K562 (cell line): ENCODE data around the gene EPHA4. TPM values are rescaled to one million over a fixed set of nuclear protein-coding genes. Genes with fewer than 3 reads are reported as not detected.

Experiments used
- ATAC-seq: fragments of 200-7000 bp; cut with Tn5 transposase; 3 replicates; pipeline ENCODE4 v1.9.1; 2020; ENCODE audit warnings: moderate library complexity
- BruUV-seq: library from RNA; stranded (reverse); fragments of 400-500 nt; replicated peaks from 2 replicates; lab custom pipeline; 2021; lab: Mats Ljungman, UMichigan
- CTCF ChIA-PET: fragments of 300-600 bp; formaldehyde crosslinking; extraction: SDS; loops from one replicate; lab custom pipeline; 2021; ENCODE audit warnings: low intra/inter-chr PET ratio; lab: Yijun Ruan, JAX
- POLR2A ChIA-PET: fragments of 300-600, 350-650 bp; sonication (Branson Sonifier 250); formaldehyde crosslinking; extraction: SDS; loops from one replicate; lab custom pipeline; 2021; ENCODE audit warnings: antibody characterized with exemption, inconsistent platforms; lab: Yijun Ruan, JAX
- DNase-seq, 4 experiments: peaks; one replicate each; pipeline versions ENCODE4 v3.0.0 to v3.0.0-alpha.2; 2011 to 2018; ENCODE audit warnings: low spot score in 3 of 4, mixed read lengths in 3 of 4; ENCODE audit errors: extremely low read depth in 1 of 4
- FAIRE-seq: peaks from 2 replicates; lab custom pipeline; 2011; peaks lifted over from hg19 to GRCh38; lab: Jason Lieb, UNC
- H2AFZ ChIP-seq: 2 replicates; pipeline ENCODE4 v1.6.0; 2011; ENCODE audit warnings: low read depth, low read length, control low read depth, inconsistent platforms
- H3K27ac ChIP-seq: fragments of 200-600 bp; 3 replicates; pipeline ENCODE4 v1.8.0; 2011; ENCODE audit warnings: low read depth, mild to moderate bottlenecking, control low read depth, inconsistent platforms, low read length, moderate library complexity, mixed read lengths; ENCODE audit errors: extremely low read depth
- H3K27me3 ChIP-seq, 2 experiments: fragments of 300-600 bp in 1 of 2; 2 replicates in 1 of 2; 3 replicates in 1 of 2; pipeline versions ENCODE4 v1.6.0 to v1.8.0; 2011; ENCODE audit warnings: inconsistent platforms in 2 of 2, low read length in 2 of 2, mild to moderate bottlenecking in 1 of 2, mixed read lengths in 1 of 2, moderate library complexity in 1 of 2; ENCODE audit not compliant: control insufficient read depth in 2 of 2, insufficient read depth in 2 of 2
- H3K36me3 ChIP-seq: fragments of 300-600 bp; 3 replicates; pipeline ENCODE4 v1.8.0; 2011; ENCODE audit warnings: mild to moderate bottlenecking, low read length, inconsistent platforms; ENCODE audit not compliant: control insufficient read depth, insufficient read depth
- H3K4me1 ChIP-seq, 2 experiments: fragments of 200-600 bp in 1 of 2; replicated peaks in 1 of 2; 2 replicates in 1 of 2; 3 replicates in 1 of 2; pipeline versions ENCODE4 v1.5.1 to v1.8.0; 2011; ENCODE audit warnings: inconsistent platforms in 2 of 2, low read length in 2 of 2, mild to moderate bottlenecking in 1 of 2, mixed read lengths in 1 of 2, moderate library complexity in 1 of 2; ENCODE audit not compliant: control insufficient read depth in 2 of 2, insufficient read depth in 2 of 2
- H3K4me2 ChIP-seq: 2 replicates; pipeline ENCODE4 v1.6.1; 2011; ENCODE audit warnings: low read length, control low read depth, inconsistent platforms, mixed read lengths; ENCODE audit not compliant: insufficient read depth
- H3K4me3 ChIP-seq: fragments of 200-600 bp; sonication (generic), shearing (Covaris generic); 2 replicates; pipeline ENCODE4 v1.5.1; 2016; ENCODE audit warnings: control low read depth, inconsistent platforms
- H3K79me2 ChIP-seq: fragments of 200-600 bp; 3 replicates; pipeline ENCODE4 v1.8.0; 2011; ENCODE audit warnings: low read length, inconsistent platforms; ENCODE audit not compliant: control insufficient read depth, insufficient read depth
- H3K9ac ChIP-seq, 2 experiments: 2 replicates each; pipeline versions ENCODE4 v1.6.0 to v1.6.1; 2011; ENCODE audit warnings: low read depth in 2 of 2, low read length in 2 of 2, control low read depth in 1 of 2, inconsistent platforms in 1 of 2, mild to moderate bottlenecking in 1 of 2, mixed read lengths in 1 of 2; ENCODE audit not compliant: insufficient read depth in 1 of 2
- H3K9me1 ChIP-seq: one replicate; pipeline ENCODE4 v1.6.0; 2011; ENCODE audit warnings: inconsistent platforms, mild to moderate bottlenecking, low read length, moderate library complexity; ENCODE audit not compliant: control insufficient read depth, insufficient read depth
- H3K9me3 ChIP-seq: replicated peaks from 2 replicates; pipeline ENCODE4 v1.5.1; 2011; ENCODE audit warnings: low read depth, low read length, inconsistent platforms; ENCODE audit not compliant: control insufficient read depth, insufficient read depth
- H4K20me1 ChIP-seq: replicated peaks from 2 replicates; pipeline ENCODE4 v1.6.1; 2011; ENCODE audit warnings: low read length, inconsistent platforms, mixed read lengths; ENCODE audit not compliant: control insufficient read depth, insufficient read depth
- DNMT1 ChIP-seq: fragments of 450-650 bp; IDR thresholded peaks from 2 replicates; pipeline ENCODE4 v1.6.1; 2016; ENCODE audit warnings: antibody characterized with exemption, mild to moderate bottlenecking
- HMG20B ChIP-seq: fragments of 250-450 bp; sonication (Bioruptor Pico); IDR thresholded peaks from 2 replicates; pipeline ENCODE4 v1.5.0; 2021; ENCODE audit warnings: mild to moderate bottlenecking
- MEF2A ChIP-seq: IDR thresholded peaks from 2 replicates; pipeline ENCODE4 v1.6.1; 2011; ENCODE audit warnings: low read depth, mild to moderate bottlenecking, low read length, moderate library complexity; ENCODE audit not compliant: control insufficient read depth
- MTF1 ChIP-seq: fragments of 250-450 bp; sonication (Bioruptor Pico); IDR thresholded peaks from 2 replicates; pipeline ENCODE4 v1.9.0; 2021; ENCODE audit warnings: moderate library complexity, mild to moderate bottlenecking, inconsistent platforms, borderline replicate concordance
- NR2C2 ChIP-seq, 2 experiments: fragments of 200-800 bp in 1 of 2; sonication (Bioruptor generic) in 1 of 2; sonication (generic) in 1 of 2; formaldehyde crosslinking in 1 of 2; IDR thresholded peaks; 2 replicates each; pipeline versions ENCODE4 v1.6.1 to v1.8.0; 2016 to 2022; ENCODE audit warnings: mild to moderate bottlenecking in 1 of 2, missing compliant biosample characterization in 1 of 2, missing genetic modification characterization in 1 of 2, missing genetic modification reagents in 1 of 2
- TARDBP ChIP-seq: fragments of 450-650 bp; IDR thresholded peaks from 2 replicates; pipeline ENCODE4 v1.6.1; 2016
- ZBTB1 ChIP-seq: sonication (generic); formaldehyde crosslinking; IDR thresholded peaks from 2 replicates; pipeline ENCODE4 v1.8.1; 2023; ENCODE audit warnings: missing genetic modification reagents, low read depth, mild to moderate bottlenecking, borderline replicate concordance
- ZNF655 ChIP-seq: fragments of 250-450 bp; sonication (Bioruptor Pico); IDR thresholded peaks from 2 replicates; pipeline ENCODE4 v1.5.0; 2021
- WGBS: fragments of 100-300 bp; shearing (Covaris generic); methylation state at CpG from one replicate; pipeline ENCODE4 v1.1.6; 2016; ENCODE audit warnings: low coverage, mixed read lengths; ENCODE audit not compliant: insufficient coverage; ENCODE audit errors: missing lambda C conversion rate; 5-methylcytosine and 5-hydroxymethylcytosine counted together
- in situ Hi-C: fragments of 300-500 bp; cut with MboI; formaldehyde crosslinking; loops from 4 replicates; pipeline ENCODE4 v1.15.0; 2018; ENCODE audit warnings: inconsistent platforms, mixed read lengths
- intact Hi-C: fragments of 100-400 bp; cut with micrococcal nuclease; formaldehyde crosslinking; loops from 2 replicates; pipeline ENCODE4 v1.14.2; 2022
- polyA plus RNA-seq, 8 experiments: library from polyadenylated mRNA; depleted of rRNA in 4 of 8; stranded (reverse) in 5 of 8; unstranded in 3 of 8; fragments of >200 nt; fragmentation: Nextera tagmentation in 2 of 8; fragmentation: Illumina TruSeq in 1 of 8; extraction: Ambion mirVana in 2 of 8; extraction: Trizol in 1 of 8; gene quantifications; 2 replicates each; pipeline versions ENCODE4 v1.2.1 to v1.2.3, GENCODE V29; 2011 to 2014; ENCODE audit warnings: inconsistent platforms in 1 of 8, missing spikeins in 1 of 8
- total RNA-seq, 7 experiments: library from RNA; depleted of rRNA in 6 of 7; stranded (reverse); fragments of >200 nt in 6 of 7; fragmentation: Illumina TruSeq in 2 of 7; extraction: Trizol in 2 of 7; gene quantifications; 2 replicates each; pipeline versions ENCODE4 v1.2.1 to v1.2.3, GENCODE V29; 2011 to 2021; ENCODE audit warnings: low replicate concordance in 1 of 7

The EPHA4 gene
- total and polyA plus RNA-seq, 9 of the 15 experiments (the other 6 are each of a cell fraction or from before 2014, with no cell fraction given): 0.07 to 0.09 (median 0.07) TPM; not detected in 6

GRCh38 chr2:221493391-221493790 lies 78.7 kb downstream of the EPHA4 start:
- H3K9me3 ChIP-seq: no peaks in the 10 kb centered on the region; the same call in 1 of the 2 replicates
- CTCF ChIA-PET: no interaction called here
- WGBS: 0% methylated on average over 7 of the region's 7 CpGs
- intact Hi-C loops: no loop called here
- H3K27ac ChIP-seq: no peak overlapping the region
- H3K9ac ChIP-seq: no peak overlapping the region
- FAIRE-seq (no peak), DNase-seq (no peak)
- H3K27me3 ChIP-seq: no peaks in the 10 kb centered on the region
- in situ Hi-C loops: no loop called here
- H4K20me1 ChIP-seq: no peaks in the 10 kb centered on the region
- H3K79me2 ChIP-seq: no peaks in the 10 kb centered on the region
- no peaks in the 10 kb centered on the region for H3K36me3 ChIP-seq
- no peak for TF ChIP-seq MTF1
- TF ChIP-seq DNMT1: no peak
- TF ChIP-seq TARDBP: no peak
- no peak for TF ChIP-seq ZBTB1 (CRISPR knock-in tag)
- no peak for TF ChIP-seq MEF2A
- TF ChIP-seq HMG20B: no peak
- TF ChIP-seq ZNF655 (CRISPR knock-in tag): no peak
- no peak for TF ChIP-seq NR2C2 (CRISPR knock-in tag; IDR thresholded peaks at IDR 0.05)
- TF ChIP-seq NR2C2 (tag; IDR thresholded peaks at IDR 0.05): no peak
- TF ChIP-seq, all 486 proteins: peak for 0
- H3K4me3 ChIP-seq: no peak overlapping the region
- H3K4me1 ChIP-seq: no peaks in the 10 kb centered on the region
- no TSS peak for BruUV-seq
- POLR2A ChIA-PET: no interaction called here
- H3K9me1 ChIP-seq: no peaks in the 10 kb centered on the region
- no peak for ATAC-seq
- no peak overlapping the region for H3K4me2 ChIP-seq
- no peak overlapping the region for H2AFZ ChIP-seq
